GM12892 (cell line): ENCODE measurements around the gene GPR42.

ENCODE experiments used
- POLR2A ChIP-seq: IDR thresholded peaks from 2 replicates; pipeline ENCODE4 v1.6.1; 2011; ENCODE audit warnings: low read depth, low read length, control low read depth
- POLR2AphosphoS5 ChIP-seq: IDR thresholded peaks from 2 replicates; pipeline ENCODE4 v1.6.1; 2011; ENCODE audit warnings: low read depth, low read length, control low read depth
- TAF1 ChIP-seq: IDR thresholded peaks from 2 replicates; pipeline ENCODE4 v1.6.1; 2011; ENCODE audit warnings: low read depth, mild to moderate bottlenecking, control low read depth, low read length, borderline replicate concordance

- TF ChIP-seq POLR2AphosphoS5 = no peak
- no peak for TF ChIP-seq POLR2A
- no peak for TF ChIP-seq TAF1
Observed at GRCh38 chr19:35378356-35378755, 7.5 kb downstream of the GPR42 start.
